ENCODE measurements around the gene PATL1. TPM values are rescaled to one million over a fixed set of nuclear protein-coding genes. Genes with fewer than 3 reads are reported as not detected.
"Not testable (repeated sequence)": the region's sequence is repeated elsewhere in the genome, so short reads cannot be mapped to it uniquely, and the experiment has no call there.

The PATL1 gene
- total and polyA plus RNA-seq, 2 of the 8 experiments (the other 6 are each of a cell fraction or from before 2014, with no cell fraction given) = 30.4 to 33.4 TPM

- H3K9me3 ChIP-seq (ENCODE audit: insufficient read depth in 2 of 2, low read depth in 1 of 2, low read length in 1 of 2); H2AFZ ChIP-seq (ENCODE audit: low read length); H3K4me1 ChIP-seq (replicated peaks in 1 of 4; ENCODE audit: control insufficient read depth in 3 of 4, insufficient read depth in 4 of 4, low read length in 3 of 4); FAIRE-seq; H3K23ac ChIP-seq (ENCODE audit: insufficient read length); H3K4ac ChIP-seq (replicated peaks; ENCODE audit: insufficient read length, low read depth, low read length); H3K79me2 ChIP-seq (ENCODE audit: control insufficient read depth in 1 of 2, insufficient read depth in 2 of 2, low read length in 2 of 2); H2AK5ac ChIP-seq (ENCODE audit: low read depth, low read length); H2BK12ac ChIP-seq (ENCODE audit: low read depth, low read length); H3K27ac ChIP-seq (ENCODE audit: low read depth, low read length); DNase-seq (ENCODE audit: low read depth in 1 of 2, low spot score in 2 of 2); H3K18ac ChIP-seq (ENCODE audit: extremely low read depth, low read length); H4K8ac ChIP-seq (ENCODE audit: extremely low read depth, insufficient read depth, low read length); H3K79me1 ChIP-seq (ENCODE audit: low read depth, low read length); H2BK15ac ChIP-seq (ENCODE audit: low read length); H4K20me1 ChIP-seq (replicated peaks in 1 of 2; ENCODE audit: control insufficient read depth in 1 of 2, insufficient read depth in 2 of 2, low read length in 2 of 2); H3K56ac ChIP-seq (replicated peaks; ENCODE audit: insufficient read length, low read depth, low read length); H3K23me2 ChIP-seq (ENCODE audit: low read depth, low read length); H3K14ac ChIP-seq (ENCODE audit: insufficient read length); H2BK120ac ChIP-seq (replicated peaks; ENCODE audit: low read depth, low read length); H4K91ac ChIP-seq (replicated peaks; ENCODE audit: insufficient read length, low read length); H3K4me3 ChIP-seq (ENCODE audit: extremely low read depth in 1 of 4, insufficient read depth in 2 of 4, low read depth in 3 of 4, low read length in 4 of 4); H2BK20ac ChIP-seq (ENCODE audit: low read length); H4K5ac ChIP-seq (ENCODE audit: insufficient read length, low read depth, low read length); H3K36me3 ChIP-seq (ENCODE audit: control insufficient read depth in 2 of 4, insufficient read depth in 4 of 4, low read length in 3 of 4); H3K9ac ChIP-seq (replicated peaks in 1 of 4; ENCODE audit: extremely low read depth in 1 of 4, low read depth in 3 of 4, low read length in 3 of 4); H3K27me3 ChIP-seq (replicated peaks in 1 of 4; ENCODE audit: control insufficient read depth in 3 of 4, extremely low read depth in 1 of 4, insufficient read depth in 3 of 4, low read length in 3 of 4); H2BK5ac ChIP-seq (ENCODE audit: low read depth, low read length); H3K4me2 ChIP-seq (ENCODE audit: insufficient read depth in 1 of 2, low read depth in 2 of 2, low read length in 2 of 2); CTCF ChIA-PET (ENCODE audit: partially characterized antibody): not testable (repeated sequence)
- WGBS, 2 experiments (ENCODE audit: extremely low coverage in 1 of 2, insufficient coverage in 1 of 2, insufficient read length in 1 of 2, insufficient replicate concordance in 2 of 2, low coverage in 1 of 2, low lambda C conversion rate in 2 of 2, missing lambda C conversion rate in 1 of 2) = 84% methylated on average over 4 of the region's 4 CpGs; no CpG with 5 or more reads in 1 of the 2 experiments
- POLR2A ChIA-PET (ENCODE audit: partially characterized antibody) = interaction anchor here (1.8 kb wide), 1 partner anchor 11 kb away, joined by 5 read pairs; the partner anchor contains the start of gene OSBP
- TF ChIP-seq TEAD4 (IDR thresholded peaks at IDR 0.05; ENCODE audit: low read depth, low read length) = peak; percentile 49; the same call in 1 of the 2 replicates
These were observed 41.9 kb downstream of the PATL1 start for GRCh38 chr11:59626969-59627368.

All from H1 (cell line).